Measurements from ENCODE around the gene SVIL. TPM values are rescaled to one million over a fixed set of nuclear protein-coding genes. Genes with fewer than 3 reads are reported as not detected.

SVIL gene
- total and polyA plus RNA-seq, 2 donors (not counting 1 experiment from before 2014, with no cell fraction given) = 17.7 to 94.3 TPM

DNA sequence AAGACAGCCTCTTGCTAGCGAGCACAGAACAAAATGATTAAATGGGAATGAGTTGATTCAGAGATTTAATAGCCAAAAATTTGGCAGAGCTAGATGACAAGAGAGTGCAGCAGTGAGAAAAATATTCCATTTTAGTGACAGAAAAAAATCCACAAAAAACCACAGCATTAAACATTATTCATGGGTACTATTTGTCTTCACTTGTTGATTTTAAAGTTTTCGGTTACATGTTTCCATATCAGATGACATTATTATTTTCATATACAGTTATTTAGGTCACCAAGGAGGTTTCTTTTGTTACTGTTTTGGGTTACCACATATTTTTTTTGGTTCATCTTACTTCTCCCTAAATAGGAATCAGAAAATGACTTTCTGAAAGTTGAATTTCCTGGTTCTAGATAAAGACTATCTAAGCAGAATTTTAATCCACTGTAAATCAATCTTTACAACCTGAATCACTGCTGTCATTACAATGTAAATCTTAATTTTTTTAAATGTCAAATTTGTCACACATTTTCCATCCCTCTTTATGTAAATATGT, 87.9 kb downstream of the SVIL start:
- H3K4me1 ChIP-seq (ENCODE audit: control insufficient read depth, extremely low read depth, insufficient read depth, low read length) = no peaks in the 10 kb centered on the region
- DNase-seq (ENCODE audit: low read depth in 2 of 2) = no peak
- H2AFZ ChIP-seq (ENCODE audit: low read length) = no peak overlapping the region
- no peak overlapping the region for H3K4me2 ChIP-seq (ENCODE audit: extremely low read depth, insufficient read depth, low read length)
- TF ChIP-seq EZH2 (IDR thresholded peaks at IDR 0.05; ENCODE audit: low read length, missing control alignments) = no peak
- no peaks in the 10 kb centered on the region for H3K27me3 ChIP-seq (ENCODE audit: control insufficient read depth, insufficient read depth, low read length)
- H3K36me3 ChIP-seq (ENCODE audit: control insufficient read depth, insufficient read depth, low read length) = peaks cover 4% of the 10 kb centered on the region
- H4K20me1 ChIP-seq (ENCODE audit: control insufficient read depth, extremely low read depth, insufficient read depth, low read length) = no peaks in the 10 kb centered on the region
- H3K9ac ChIP-seq (ENCODE audit: insufficient read depth, low read length) = no peak overlapping the region
- no peaks in the 10 kb centered on the region for H3K79me2 ChIP-seq (ENCODE audit: control insufficient read depth, insufficient read depth, low read length)
- no peaks in the 10 kb centered on the region for H3K9me3 ChIP-seq (ENCODE audit: control insufficient read depth, insufficient read depth, low read depth, low read length)
- H3K4me3 ChIP-seq (replicated peaks in 1 of 4; ENCODE audit: control extremely low read depth in 1 of 4, insufficient read depth in 1 of 4, low read depth in 3 of 4, low read length in 4 of 4) = no peak overlapping the region
- H3K27ac ChIP-seq (ENCODE audit: insufficient read depth, low read length) = no peak overlapping the region

GRCh38 chr10:29545122-29545521, 89.6 kb downstream of the SVIL start:
- H4K20me1 ChIP-seq (ENCODE audit: control insufficient read depth, extremely low read depth, insufficient read depth, low read length) = no peaks in the 10 kb centered on the region
- H3K4me1 ChIP-seq (ENCODE audit: control insufficient read depth, extremely low read depth, insufficient read depth, low read length) = no peaks in the 10 kb centered on the region
- no peak overlapping the region for H2AFZ ChIP-seq (ENCODE audit: low read length)
- no peak overlapping the region for H3K4me3 ChIP-seq (replicated peaks in 1 of 4; ENCODE audit: control extremely low read depth in 1 of 4, insufficient read depth in 1 of 4, low read depth in 3 of 4, low read length in 4 of 4)
- H3K4me2 ChIP-seq (ENCODE audit: extremely low read depth, insufficient read depth, low read length) = no peak overlapping the region
- no peaks in the 10 kb centered on the region for H3K79me2 ChIP-seq (ENCODE audit: control insufficient read depth, insufficient read depth, low read length)
- no peaks in the 10 kb centered on the region for H3K27me3 ChIP-seq (ENCODE audit: control insufficient read depth, insufficient read depth, low read length)
- no peaks in the 10 kb centered on the region for H3K9me3 ChIP-seq (ENCODE audit: control insufficient read depth, insufficient read depth, low read depth, low read length)
- TF ChIP-seq, protein P1, sequence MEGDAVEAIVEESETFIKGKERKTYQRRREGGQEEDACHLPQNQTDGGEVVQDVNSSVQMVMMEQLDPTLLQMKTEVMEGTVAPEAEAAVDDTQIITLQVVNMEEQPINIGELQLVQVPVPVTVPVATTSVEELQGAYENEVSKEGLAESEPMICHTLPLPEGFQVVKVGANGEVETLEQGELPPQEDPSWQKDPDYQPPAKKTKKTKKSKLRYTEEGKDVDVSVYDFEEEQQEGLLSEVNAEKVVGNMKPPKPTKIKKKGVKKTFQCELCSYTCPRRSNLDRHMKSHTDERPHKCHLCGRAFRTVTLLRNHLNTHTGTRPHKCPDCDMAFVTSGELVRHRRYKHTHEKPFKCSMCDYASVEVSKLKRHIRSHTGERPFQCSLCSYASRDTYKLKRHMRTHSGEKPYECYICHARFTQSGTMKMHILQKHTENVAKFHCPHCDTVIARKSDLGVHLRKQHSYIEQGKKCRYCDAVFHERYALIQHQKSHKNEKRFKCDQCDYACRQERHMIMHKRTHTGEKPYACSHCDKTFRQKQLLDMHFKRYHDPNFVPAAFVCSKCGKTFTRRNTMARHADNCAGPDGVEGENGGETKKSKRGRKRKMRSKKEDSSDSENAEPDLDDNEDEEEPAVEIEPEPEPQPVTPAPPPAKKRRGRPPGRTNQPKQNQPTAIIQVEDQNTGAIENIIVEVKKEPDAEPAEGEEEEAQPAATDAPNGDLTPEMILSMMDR (conservative IDR thresholded peaks at IDR 0.05 in 1 of 2, IDR thresholded peaks at IDR 0.05 in 1 of 2; ENCODE audit: low read depth in 1 of 2, low read length in 2 of 2) = no peak
- no peak for TF ChIP-seq EZH2 (IDR thresholded peaks at IDR 0.05; ENCODE audit: low read length, missing control alignments)
- no peak for DNase-seq (ENCODE audit: low read depth in 2 of 2)
- no peaks in the 10 kb centered on the region for H3K36me3 ChIP-seq (ENCODE audit: control insufficient read depth, insufficient read depth, low read length)
- no peak overlapping the region for H3K27ac ChIP-seq (ENCODE audit: insufficient read depth, low read length)
- H3K9ac ChIP-seq (ENCODE audit: insufficient read depth, low read length) = no peak overlapping the region

- Histone ChIP-seq H3K4me1 (ENCODE audit: control insufficient read depth, extremely low read depth, insufficient read depth, low read length) (no peaks in the 10 kb centered on the region), H3K27me3 (ENCODE audit: control insufficient read depth, insufficient read depth, low read length) (no peaks in the 10 kb centered on the region), H3K27ac (ENCODE audit: insufficient read depth, low read length) (no peak overlapping the region), H3K4me2 (ENCODE audit: extremely low read depth, insufficient read depth, low read length) (no peak overlapping the region), H2AFZ (ENCODE audit: low read length) (no peak overlapping the region), H3K9ac (ENCODE audit: insufficient read depth, low read length) (no peak overlapping the region), H3K36me3 (ENCODE audit: control insufficient read depth, insufficient read depth, low read length) (no peaks in the 10 kb centered on the region), H3K4me3 (replicated peaks in 1 of 4; ENCODE audit: control extremely low read depth in 1 of 4, insufficient read depth in 1 of 4, low read depth in 3 of 4, low read length in 4 of 4) (no peak overlapping the region), H4K20me1 (ENCODE audit: control insufficient read depth, extremely low read depth, insufficient read depth, low read length) (no peaks in the 10 kb centered on the region), H3K79me2 (ENCODE audit: control insufficient read depth, insufficient read depth, low read length) (no peaks in the 10 kb centered on the region), H3K9me3 (ENCODE audit: control insufficient read depth, insufficient read depth, low read depth, low read length) (no peaks in the 10 kb centered on the region)
- TF ChIP-seq, protein P1 (conservative IDR thresholded peaks at IDR 0.05 in 1 of 2, IDR thresholded peaks at IDR 0.05 in 1 of 2; ENCODE audit: low read depth in 1 of 2, low read length in 2 of 2) = no peak
- TF ChIP-seq EZH2 (IDR thresholded peaks at IDR 0.05; ENCODE audit: low read length, missing control alignments) = no peak
- no peak for DNase-seq (ENCODE audit: low read depth in 2 of 2)
Observed at GRCh38 chr10:29543715-29544114, 91.1 kb downstream of the SVIL start.

All from fibroblast of lung (primary cell).